HG03439 (cell line): ENCODE data around the gene KRT80.

ENCODE experiments used
- ATAC-seq: cut with Tn5 transposase; IDR thresholded peaks from one replicate; pipeline ENCODE4 v1.9.1; 2021; ENCODE audit warnings: mild to moderate bottlenecking, moderate library complexity; ENCODE audit not compliant: unreplicated experiment

Gene KRT80

GRCh38 chr12:52229836-52230343 lies 38.1 kb upstream of the KRT80 start:
- ATAC-seq = no peak

GRCh38 chr12:52228931-52229330 lies 37.1 kb upstream of the KRT80 start:
- ATAC-seq = no peak

GRCh38 chr12:52228366-52228765 lies 36.6 kb upstream of the KRT80 start:
- ATAC-seq = no peak

DNA sequence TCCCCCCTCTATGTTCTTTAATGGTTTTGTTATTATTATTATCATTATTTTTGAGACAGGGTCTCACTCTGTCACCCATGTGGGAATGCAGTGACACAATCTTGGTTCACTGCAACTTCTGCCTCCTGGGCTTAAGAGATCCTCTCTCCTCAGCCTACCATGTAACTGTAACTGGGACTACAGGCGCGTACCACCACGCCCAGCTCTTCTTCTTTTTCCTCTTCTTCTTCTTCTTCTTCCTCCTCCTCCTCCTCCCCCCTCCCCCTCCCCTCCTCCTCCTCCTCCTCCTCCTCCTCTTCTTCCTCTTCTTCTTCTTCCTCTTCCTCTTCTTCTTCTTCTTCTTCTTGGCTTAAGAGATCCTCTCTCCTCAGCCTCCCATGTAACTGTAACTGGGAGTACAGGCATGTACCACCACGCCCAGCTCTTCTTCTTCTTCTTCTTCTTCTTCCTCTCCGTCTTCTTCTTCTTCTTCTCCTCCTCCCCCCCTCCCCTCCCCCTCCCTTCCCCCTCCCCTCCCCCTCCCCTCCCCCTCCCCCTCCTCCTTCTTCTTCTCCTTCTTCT lies 35.9 kb upstream of the KRT80 start:
- ATAC-seq = no peak

- ATAC-seq = no peak
Observed at GRCh38 chr12:52226446-52226845, 34.6 kb upstream of the KRT80 start.

- ATAC-seq = no peak
Observed at GRCh38 chr12:52225752-52226151, 33.9 kb upstream of the KRT80 start.

DNA sequence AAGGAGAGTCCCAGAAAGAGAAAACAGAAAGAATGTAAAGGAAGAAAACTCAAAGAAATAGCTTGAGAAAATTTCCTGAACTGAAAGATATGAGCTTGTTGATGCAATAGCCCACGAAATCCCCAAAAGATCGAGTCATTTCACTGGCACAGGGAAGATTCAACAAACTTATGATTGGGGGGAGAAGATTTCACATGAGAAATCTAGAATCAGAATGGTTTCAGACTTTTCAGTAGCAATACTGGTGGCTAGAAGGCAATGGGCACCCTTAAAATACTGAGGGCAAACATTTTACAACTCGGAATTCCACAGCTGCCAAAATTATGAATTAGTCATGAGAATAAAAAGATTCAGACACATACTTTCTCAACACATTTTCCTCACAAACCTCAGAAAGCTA lies 32.3 kb upstream of the KRT80 start:
- ATAC-seq = no peak

- ATAC-seq = no peak
Observed at GRCh38 chr12:52223406-52224039, 31.7 kb upstream of the KRT80 start.

DNA sequence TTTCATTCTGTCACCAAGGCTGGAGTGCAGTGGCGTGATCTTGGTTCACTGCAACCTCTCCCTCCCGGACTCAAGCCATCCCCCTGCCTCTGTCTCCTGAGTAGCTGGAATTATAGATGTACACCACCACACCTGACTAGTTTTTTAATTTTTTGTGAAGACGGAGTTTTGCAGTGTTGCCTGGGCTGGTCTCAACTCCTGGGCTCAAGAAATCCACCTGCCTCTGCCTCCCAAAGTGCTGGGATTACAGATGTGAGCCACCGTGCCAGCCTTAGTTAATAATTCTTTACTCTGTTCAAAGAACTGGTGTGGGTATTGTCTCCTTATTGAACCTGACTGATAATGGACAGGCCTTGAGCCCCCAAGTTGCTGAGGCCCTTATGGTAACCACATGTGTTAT lies 30.9 kb upstream of the KRT80 start:
- ATAC-seq = no peak

- ATAC-seq = no peak
Observed at GRCh38 chr12:52221912-52222457, 30.2 kb upstream of the KRT80 start.

- ATAC-seq = no peak
Observed at GRCh38 chr12:52221070-52221781, 29.4 kb upstream of the KRT80 start.

DNA sequence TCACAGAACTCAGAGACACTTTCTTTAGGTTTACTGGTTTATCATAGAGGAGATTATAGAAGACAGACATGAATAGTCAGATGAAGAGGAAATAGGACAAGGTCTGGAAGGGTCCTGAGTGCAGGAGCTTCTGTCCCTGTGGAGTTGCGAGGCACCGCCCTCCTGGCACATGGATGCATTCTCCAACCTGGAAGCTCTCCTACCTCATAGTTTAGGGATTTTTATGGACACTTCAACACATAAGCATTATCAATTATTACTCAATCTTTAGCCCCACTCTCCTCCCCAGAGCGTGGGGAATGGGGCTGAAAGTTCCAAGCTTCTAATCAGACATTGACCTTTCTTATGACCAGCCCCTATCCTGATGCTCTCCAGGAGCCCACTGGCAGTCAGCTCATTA lies 28.7 kb upstream of the KRT80 start:
- no peak for ATAC-seq

DNA sequence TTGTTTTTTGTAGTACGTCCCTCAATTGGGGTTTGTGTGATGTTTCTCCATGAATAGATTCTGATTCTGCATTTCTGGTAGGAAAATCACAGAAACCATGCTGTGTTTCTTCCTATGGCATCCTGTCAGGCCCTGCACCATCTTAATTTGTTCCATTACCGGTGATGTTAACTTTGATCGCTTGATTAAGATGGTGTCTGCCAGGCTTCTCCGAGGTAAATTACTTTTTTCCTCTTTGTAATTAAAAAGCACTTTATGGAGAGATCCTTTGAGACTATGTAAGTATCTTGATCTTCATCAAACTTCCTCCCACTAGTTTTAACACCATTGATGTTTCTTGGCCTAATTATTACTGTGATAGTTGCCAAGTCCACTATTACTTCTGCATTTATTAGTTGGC lies 26.2 kb upstream of the KRT80 start:
- ATAC-seq = no peak

- ATAC-seq = no peak
Observed at GRCh38 chr12:52217223-52217622, 25.4 kb upstream of the KRT80 start.

- ATAC-seq = no peak
Observed at GRCh38 chr12:52216807-52217206, 25.0 kb upstream of the KRT80 start.

GRCh38 chr12:52216100-52216499 lies 24.3 kb upstream of the KRT80 start:
- ATAC-seq = no peak

- ATAC-seq = no peak
Observed at GRCh38 chr12:52215587-52216031, 23.8 kb upstream of the KRT80 start.

GRCh38 chr12:52214421-52214802 lies 22.6 kb upstream of the KRT80 start:
- ATAC-seq = no peak

DNA sequence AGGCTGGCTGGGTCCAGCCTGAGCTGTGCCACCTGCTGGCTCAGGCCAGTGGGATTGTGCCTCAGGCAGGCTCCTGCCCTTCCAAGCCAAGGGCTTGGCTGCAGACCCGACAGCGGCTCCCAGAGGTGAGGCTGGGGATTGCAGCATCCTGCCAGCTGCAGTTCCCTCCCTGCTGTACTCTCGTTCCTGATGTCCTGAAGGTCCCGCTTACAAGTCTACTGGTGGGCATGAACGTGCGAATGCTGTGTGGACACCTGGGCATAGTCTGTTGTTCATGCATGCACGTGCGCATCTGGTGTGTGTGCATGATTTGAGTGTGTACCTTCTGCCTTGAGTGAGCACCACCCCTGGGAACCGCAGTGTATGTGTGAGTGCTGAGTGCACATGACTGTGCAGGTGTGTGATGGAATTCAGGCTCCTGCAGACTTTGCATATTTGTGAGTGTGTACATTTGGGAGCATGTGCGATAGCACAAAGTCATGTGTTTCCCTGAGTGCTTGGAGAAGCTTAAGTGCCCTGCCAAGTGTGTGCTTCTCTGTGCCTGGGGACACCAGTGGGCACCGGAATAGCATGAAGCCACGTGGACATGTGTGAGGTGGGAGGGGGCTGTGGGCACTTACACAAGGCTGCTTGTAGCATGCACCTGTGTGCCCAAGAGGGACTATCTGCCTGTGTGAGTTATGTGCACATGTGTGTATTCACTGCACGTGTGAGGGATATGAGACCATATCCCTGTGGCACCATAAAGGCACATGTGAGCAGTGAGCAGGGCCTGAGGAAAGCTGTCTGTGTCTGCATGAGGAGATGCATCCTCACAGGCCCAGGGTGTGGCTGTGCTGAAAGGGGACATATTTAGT lies 22.0 kb upstream of the KRT80 start:
- no peak for ATAC-seq

DNA sequence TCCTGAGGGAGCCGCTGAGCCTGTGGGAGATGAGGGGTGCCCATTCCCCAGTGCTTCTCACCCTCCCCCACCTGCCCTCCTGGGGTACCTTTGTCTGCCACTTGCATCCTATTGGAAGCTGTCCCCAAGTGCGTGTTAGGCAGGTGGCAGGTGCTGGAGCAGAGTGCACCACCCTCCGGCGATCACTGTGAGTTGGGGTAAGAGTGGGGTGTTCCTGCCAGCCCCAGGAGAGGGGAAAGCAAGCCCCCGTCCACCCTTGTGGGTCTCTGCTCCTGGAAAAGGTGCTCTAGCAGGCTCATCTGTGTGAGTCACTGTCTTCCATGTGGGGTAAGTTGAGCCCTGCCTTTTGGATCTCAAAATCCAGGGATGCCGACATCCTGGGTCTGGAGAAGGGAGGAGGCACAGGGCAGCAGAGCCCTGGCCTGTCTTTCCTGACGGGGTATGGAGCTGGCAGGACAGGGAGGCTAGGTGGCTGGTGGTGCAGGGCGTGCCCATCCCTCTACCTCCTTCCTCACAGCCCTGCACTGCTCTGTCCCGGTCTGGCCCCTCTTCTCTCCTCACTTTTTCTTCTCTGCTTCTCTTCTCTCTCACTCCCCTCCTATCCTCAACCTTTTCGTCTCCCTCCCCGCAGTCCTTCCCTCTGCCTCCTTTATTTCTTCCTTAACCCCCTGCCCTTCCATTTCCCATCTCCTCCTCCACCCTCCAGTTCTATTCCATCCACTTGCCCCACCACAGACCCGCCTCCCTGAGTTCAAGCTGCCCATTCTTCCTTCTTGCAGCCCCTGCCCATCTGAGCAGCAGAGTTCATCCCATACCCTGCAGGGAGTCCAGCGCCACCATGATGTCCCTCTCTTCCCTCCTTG lies 21.1 kb upstream of the KRT80 start:
- no peak for ATAC-seq
